ENCODE results near the gene ADAM10.

ADAM10 gene

GRCh38 chr15:58573270-58573669 lies 176.2 kb downstream of the ADAM10 start:
- DNase-seq = no peak

- DNase-seq = no peak
These were observed 177.0 kb downstream of the ADAM10 start for GRCh38 chr15:58572521-58572920.

- no peak for DNase-seq
These were observed 178.0 kb downstream of the ADAM10 start for GRCh38 chr15:58571491-58571890.

GRCh38 chr15:58569455-58569854 lies 180.1 kb downstream of the ADAM10 start:
- DNase-seq = no peak

- DNase-seq = no peak
These were observed 181.3 kb downstream of the ADAM10 start for GRCh38 chr15:58568157-58568571.

GRCh38 chr15:58566029-58566428 lies 183.5 kb downstream of the ADAM10 start:
- no peak for DNase-seq

- DNase-seq = no peak
These were observed 183.9 kb downstream of the ADAM10 start for GRCh38 chr15:58565619-58566018.

- DNase-seq = no peak
These were observed 184.5 kb downstream of the ADAM10 start for GRCh38 chr15:58564981-58565380.

- no peak for DNase-seq
These were observed 187.4 kb downstream of the ADAM10 start for GRCh38 chr15:58562135-58562534.

- no peak for DNase-seq
These were observed 188.2 kb downstream of the ADAM10 start for GRCh38 chr15:58561321-58561720.

- no peak for DNase-seq
These were observed 189.5 kb downstream of the ADAM10 start for GRCh38 chr15:58559904-58560588.

GRCh38 chr15:58558777-58559176 lies 190.7 kb downstream of the ADAM10 start:
- DNase-seq = no peak

GRCh38 chr15:58556541-58556940 lies 193.0 kb downstream of the ADAM10 start:
- no peak for DNase-seq

GRCh38 chr15:58556028-58556361 lies 193.5 kb downstream of the ADAM10 start:
- DNase-seq = no peak

GRCh38 chr15:58555162-58556027 lies 194.1 kb downstream of the ADAM10 start:
- no peak for DNase-seq

GRCh38 chr15:58554758-58555157 lies 194.7 kb downstream of the ADAM10 start:
- no peak for DNase-seq

- DNase-seq = no peak
These were observed 196.1 kb downstream of the ADAM10 start for GRCh38 chr15:58553365-58553918.

GRCh38 chr15:58552505-58553364 lies 196.8 kb downstream of the ADAM10 start:
- DNase-seq = no peak

GRCh38 chr15:58551764-58552504 lies 197.6 kb downstream of the ADAM10 start:
- no peak for DNase-seq

GRCh38 chr15:58551084-58551763 lies 198.3 kb downstream of the ADAM10 start:
- no peak for DNase-seq

GRCh38 chr15:58549785-58550074 lies 199.8 kb downstream of the ADAM10 start:
- no peak for DNase-seq

All from NCI-H774 (cell line).